ENCODE data around the gene MYO5C.

DNA sequence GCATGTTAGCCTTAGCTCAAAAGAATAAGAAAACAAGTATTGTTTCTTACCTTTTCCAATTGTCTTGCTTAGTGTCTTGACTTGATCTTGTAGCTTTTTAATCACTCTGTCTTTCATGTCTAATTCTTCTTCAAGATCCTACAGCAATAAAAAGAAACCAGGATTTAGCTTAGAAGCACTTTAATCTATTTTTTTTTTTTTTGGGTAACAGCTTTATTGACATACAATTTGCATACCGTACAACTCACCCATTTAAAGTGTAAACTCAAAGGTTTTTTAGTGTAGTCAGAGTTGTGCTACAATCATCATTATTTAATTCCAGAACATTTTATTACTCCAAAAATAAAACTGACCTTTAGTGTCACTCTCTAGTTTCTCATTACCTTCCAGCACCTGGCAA is 81.1 kb downstream of the MYO5C start:
- TF ChIP-seq, protein P1, sequence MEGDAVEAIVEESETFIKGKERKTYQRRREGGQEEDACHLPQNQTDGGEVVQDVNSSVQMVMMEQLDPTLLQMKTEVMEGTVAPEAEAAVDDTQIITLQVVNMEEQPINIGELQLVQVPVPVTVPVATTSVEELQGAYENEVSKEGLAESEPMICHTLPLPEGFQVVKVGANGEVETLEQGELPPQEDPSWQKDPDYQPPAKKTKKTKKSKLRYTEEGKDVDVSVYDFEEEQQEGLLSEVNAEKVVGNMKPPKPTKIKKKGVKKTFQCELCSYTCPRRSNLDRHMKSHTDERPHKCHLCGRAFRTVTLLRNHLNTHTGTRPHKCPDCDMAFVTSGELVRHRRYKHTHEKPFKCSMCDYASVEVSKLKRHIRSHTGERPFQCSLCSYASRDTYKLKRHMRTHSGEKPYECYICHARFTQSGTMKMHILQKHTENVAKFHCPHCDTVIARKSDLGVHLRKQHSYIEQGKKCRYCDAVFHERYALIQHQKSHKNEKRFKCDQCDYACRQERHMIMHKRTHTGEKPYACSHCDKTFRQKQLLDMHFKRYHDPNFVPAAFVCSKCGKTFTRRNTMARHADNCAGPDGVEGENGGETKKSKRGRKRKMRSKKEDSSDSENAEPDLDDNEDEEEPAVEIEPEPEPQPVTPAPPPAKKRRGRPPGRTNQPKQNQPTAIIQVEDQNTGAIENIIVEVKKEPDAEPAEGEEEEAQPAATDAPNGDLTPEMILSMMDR (IDR thresholded peaks at IDR 0.05; ENCODE audit: insufficient read depth, low read depth, low read length) = no peak
- no peak for TF ChIP-seq EZH2 (IDR thresholded peaks at IDR 0.05; ENCODE audit: insufficient read depth, low read length)

Measured in astrocyte (in vitro differentiated cells and primary cell).